GM23248 (cell line): ENCODE data around the gene FRMPD4.

ENCODE experiments used
- EZH2 ChIP-seq: fragments of 200-600 bp; sonication (generic); IDR thresholded peaks from 2 replicates; pipeline ENCODE4 v1.6.1; 2018; ENCODE audit warnings: antibody characterized with exemption, mild to moderate bottlenecking; ENCODE audit not compliant: insufficient read depth, poor library complexity, severe bottlenecking
- EZH2phosphoT487 ChIP-seq: fragments of 200-600 bp; sonication (generic); IDR thresholded peaks from 2 replicates; pipeline ENCODE4 v1.6.1; 2018; ENCODE audit warnings: antibody characterized with exemption, moderate library complexity, mild to moderate bottlenecking, low read depth; ENCODE audit not compliant: insufficient read depth

- TF ChIP-seq EZH2 (no peak), EZH2phosphoT487 (no peak)
These were observed 58.8 kb downstream of the FRMPD4 start for GRCh38 chrX:12197030-12197429.
